ENCODE results near the gene PRR19.

The PRR19 gene

GRCh38 chr19:42271045-42271419 is 30.9 kb upstream of the PRR19 start:
- DNase-seq (ENCODE audit: low spot score): no peak

- no peak for DNase-seq (ENCODE audit: low spot score)
Measured at GRCh38 chr19:42271861-42272534, 29.9 kb upstream of the PRR19 start.

GRCh38 chr19:42272535-42272897 is 29.4 kb upstream of the PRR19 start:
- no peak for DNase-seq (ENCODE audit: low spot score)

GRCh38 chr19:42272989-42273406 is 28.9 kb upstream of the PRR19 start:
- no peak for DNase-seq (ENCODE audit: low spot score)

- no peak for DNase-seq (ENCODE audit: low spot score)
Measured at GRCh38 chr19:42273407-42274064, 28.4 kb upstream of the PRR19 start.

- no peak for DNase-seq (ENCODE audit: low spot score)
Measured at GRCh38 chr19:42274065-42274682, 27.8 kb upstream of the PRR19 start.

- no peak for DNase-seq (ENCODE audit: low spot score)
Measured at GRCh38 chr19:42275103-42275502, 26.8 kb upstream of the PRR19 start.

GRCh38 chr19:42275517-42275916 is 26.4 kb upstream of the PRR19 start:
- DNase-seq (ENCODE audit: low spot score): no peak

GRCh38 chr19:42276284-42276683 is 25.6 kb upstream of the PRR19 start:
- DNase-seq (ENCODE audit: low spot score): no peak

GRCh38 chr19:42276821-42277220 is 25.1 kb upstream of the PRR19 start:
- no peak for DNase-seq (ENCODE audit: low spot score)

GRCh38 chr19:42277821-42278451 is 24.0 kb upstream of the PRR19 start:
- DNase-seq (ENCODE audit: low spot score): no peak

GRCh38 chr19:42278452-42279154 is 23.3 kb upstream of the PRR19 start:
- no peak for DNase-seq (ENCODE audit: low spot score)

- no peak for DNase-seq (ENCODE audit: low spot score)
Measured at GRCh38 chr19:42279155-42279901, 22.6 kb upstream of the PRR19 start.

GRCh38 chr19:42279902-42280814 is 21.8 kb upstream of the PRR19 start:
- DNase-seq (ENCODE audit: low spot score): peak; percentile 86

- no peak for DNase-seq (ENCODE audit: low spot score)
Measured at GRCh38 chr19:42280815-42281145, 21.2 kb upstream of the PRR19 start.

- peak; percentile 51 for DNase-seq (ENCODE audit: low spot score)
Measured at GRCh38 chr19:42281146-42281826, 20.6 kb upstream of the PRR19 start.

- DNase-seq (ENCODE audit: low spot score): peak; percentile 17
Measured at GRCh38 chr19:42281827-42282762, 19.8 kb upstream of the PRR19 start.

GRCh38 chr19:42282819-42283187 is 19.1 kb upstream of the PRR19 start:
- no peak for DNase-seq (ENCODE audit: low spot score)

Data from hematopoietic multipotent progenitor cell treated with erythropoietin and hydrocortisone succinate and interleukin-3 and kit ligand, for 15 days (in vitro differentiated cells).